Common myeloid progenitor, CD34-positive (primary cell): Measurements from ENCODE around the gene CYP2A13.

Experiments
- CTCF ChIA-PET: fragments of 350-600 bp; sonication (Branson Sonifier 250); formaldehyde crosslinking; loops from one replicate; lab custom pipeline; 2021; ENCODE audit warnings: antibody characterized with exemption; lab: Charles Lee
- POLR2A ChIA-PET: fragments of 350-600 bp; sonication (Branson Sonifier 250); formaldehyde crosslinking; loops from one replicate; lab custom pipeline; 2021; ENCODE audit warnings: antibody characterized with exemption; lab: Charles Lee
- DNase-seq, 3 donors: peaks; one replicate each; pipeline versions ENCODE4 v3.0.0 to v3.0.0-alpha.2; 2013
- H3K27ac ChIP-seq, 2 experiments: 1 replicate in 1 of 2; 2 replicates in 1 of 2; pipeline ENCODE4 v1.7.0; 2013; ENCODE audit warnings: inconsistent platforms in 2 of 2, low read length in 2 of 2, mild to moderate bottlenecking in 2 of 2, low read depth in 1 of 2, moderate library complexity in 1 of 2; ENCODE audit not compliant: severe bottlenecking in 2 of 2, insufficient read depth in 1 of 2, poor library complexity in 1 of 2
- H3K27me3 ChIP-seq, 5 experiments: replicated peaks in 2 of 5; 1 replicate in 3 of 5; 2 replicates in 2 of 5; pipeline versions ENCODE4 v1.6.1 to v1.7.0; 2013; ENCODE audit warnings: low read length in 4 of 5, mild to moderate bottlenecking in 2 of 5, moderate library complexity in 2 of 5, inconsistent platforms in 1 of 5; ENCODE audit not compliant: insufficient read depth in 5 of 5, control insufficient read depth in 4 of 5
- H3K36me3 ChIP-seq, 4 experiments: 1 replicate in 2 of 4; 2 replicates in 2 of 4; pipeline versions ENCODE4 v1.6.1 to v1.7.0; 2013; ENCODE audit warnings: low read length in 3 of 4, control low read depth in 1 of 4, mild to moderate bottlenecking in 1 of 4; ENCODE audit not compliant: control insufficient read depth in 4 of 4, insufficient read depth in 4 of 4
- H3K4me1 ChIP-seq, 4 experiments: 1 replicate in 3 of 4; 2 replicates in 1 of 4; pipeline versions ENCODE4 v1.6.1 to v1.7.1; 2013; ENCODE audit warnings: low read length in 3 of 4, mild to moderate bottlenecking in 3 of 4, control low read depth in 1 of 4, inconsistent platforms in 1 of 4, moderate library complexity in 1 of 4; ENCODE audit not compliant: control insufficient read depth in 4 of 4, insufficient read depth in 4 of 4; ENCODE audit errors: control extremely low read depth in 1 of 4
- H3K4me3 ChIP-seq, 7 experiments: 1 replicate in 4 of 7; 2 replicates in 3 of 7; pipeline versions ENCODE4 v1.5.1 to v1.7.0; 2013; ENCODE audit warnings: mild to moderate bottlenecking in 7 of 7, low read length in 6 of 7, moderate library complexity in 6 of 7, inconsistent platforms in 2 of 7, low read depth in 2 of 7, control low read depth in 1 of 7; ENCODE audit not compliant: insufficient read depth in 4 of 7, control insufficient read depth in 1 of 7; ENCODE audit errors: extremely low read depth in 1 of 7
- H3K9me3 ChIP-seq, 5 experiments: 1 replicate in 4 of 5; 2 replicates in 1 of 5; pipeline versions ENCODE4 v1.6.1 to v1.7.1; 2013; ENCODE audit warnings: low read length in 4 of 5, mild to moderate bottlenecking in 2 of 5, inconsistent platforms in 1 of 5, low read depth in 1 of 5, moderate library complexity in 1 of 5; ENCODE audit not compliant: control insufficient read depth in 4 of 5, insufficient read depth in 2 of 5; ENCODE audit errors: control extremely low read depth in 1 of 5
- WGBS: methylation state at CpG from one replicate; pipeline ENCODE4 v1.1.5; 2013; ENCODE audit not compliant: insufficient coverage; 5-methylcytosine and 5-hydroxymethylcytosine counted together

The CYP2A13 gene

DNA sequence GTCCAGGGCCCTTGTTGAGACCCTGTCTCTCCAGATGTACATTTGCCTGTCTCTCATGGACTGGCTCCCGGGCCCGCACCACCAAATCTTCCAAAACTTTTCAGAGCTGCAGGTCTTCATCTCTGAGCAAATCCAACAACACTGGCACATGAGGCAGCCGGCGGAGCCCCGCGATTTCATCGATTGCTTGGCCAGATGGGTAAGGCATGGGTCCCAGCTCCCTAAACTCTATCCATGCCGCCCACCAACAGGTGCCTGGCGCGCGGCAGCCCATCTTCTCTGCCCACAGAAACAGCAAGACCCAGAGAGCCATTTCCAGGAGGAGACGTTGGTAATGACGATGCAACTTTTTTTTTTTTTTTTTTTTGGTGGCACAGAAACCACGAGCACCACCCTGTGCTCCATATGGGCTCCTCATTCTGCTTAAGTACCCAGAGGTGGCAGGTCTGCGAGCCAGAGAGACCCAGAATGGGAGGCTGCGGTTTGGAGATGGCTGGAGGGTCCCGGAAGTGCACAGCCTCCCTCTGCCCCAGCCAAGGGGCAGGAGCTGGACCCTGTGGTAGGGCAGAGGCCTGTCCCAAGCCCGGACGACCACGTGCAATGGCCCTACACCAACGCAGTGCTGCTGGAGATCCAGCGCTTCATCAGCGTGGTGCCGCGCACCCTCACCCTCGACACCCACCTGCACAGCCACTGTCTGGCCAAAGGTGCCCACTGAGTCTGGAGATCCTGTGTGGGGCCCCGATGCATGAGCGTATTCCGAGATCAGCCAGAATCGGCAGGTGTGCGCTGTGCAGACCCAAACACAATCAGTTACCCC lies 48.6 kb downstream of the CYP2A13 start:
- Histone ChIP-seq H3K27ac (no peak overlapping the region), H3K4me3 (peak overlapping the region in 1 of 7 experiments; percentile 72), H3K4me1 (peaks cover 0 to 16% (median 13%) of the 10 kb centered on the region in 4 experiments), H3K27me3 (peaks cover 0 to 2% (median 0%) of the 10 kb centered on the region in 5 experiments), H3K9me3 (no peaks in the 10 kb centered on the region), H3K36me3 (no peaks in the 10 kb centered on the region)
- WGBS = 94% methylated on average over 21 of the region's 31 CpGs
- ChIA-PET CTCF (interaction anchor here (1.1 to 1.9 kb wide), 2 partner anchors 10 to 17 kb away, joined by 3 to 5 read pairs; no protein-coding TSS in a partner anchor), POLR2A (interaction anchor here (0.6 kb wide), 1 partner anchor 558 kb away, joined by 3 read pairs; no protein-coding TSS in a partner anchor)
- DNase-seq = peak; percentile 22 to 66 (median 62)

DNA sequence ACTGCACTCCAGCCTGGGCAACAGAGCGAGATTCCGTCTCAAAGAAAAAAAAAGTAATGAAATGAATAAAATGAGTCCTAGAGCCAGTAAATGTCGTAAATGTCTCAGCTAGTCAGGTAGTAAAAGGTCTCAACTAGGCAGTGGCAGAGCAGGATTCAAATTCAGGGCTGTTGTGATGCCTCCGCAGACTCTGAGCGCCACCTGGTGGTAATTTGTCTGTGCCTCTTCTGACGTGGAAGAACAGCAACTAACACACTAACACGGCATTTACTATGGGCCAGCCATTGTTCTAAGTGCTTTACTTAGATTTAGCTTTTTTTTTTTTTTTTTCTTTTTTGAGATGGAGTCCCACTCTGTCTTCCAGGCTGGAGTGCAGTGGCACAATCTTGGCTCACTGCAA lies 56.2 kb downstream of the CYP2A13 start:
- Histone ChIP-seq H3K4me1 (no peaks in the 10 kb centered on the region), H3K9me3 (no peaks in the 10 kb centered on the region), H3K27me3 (peaks cover 0 to 3% (median 0%) of the 10 kb centered on the region in 5 experiments), H3K27ac (no peak overlapping the region), H3K4me3 (no peak overlapping the region), H3K36me3 (no peaks in the 10 kb centered on the region)
- POLR2A ChIA-PET = interaction anchor here (0.6 kb wide), 1 partner anchor 17 kb away, joined by 3 read pairs; no protein-coding TSS in a partner anchor
- CTCF ChIA-PET = interaction anchor here (0.6 to 1.8 kb wide), 8 partner anchors 10 to 609 kb away, joined by 3 to 8 read pairs (median 4); no protein-coding TSS in a partner anchor
- peak; percentile 88 to 94 (median 92) for DNase-seq
- 67% methylated on average over 3 of the region's 7 CpGs for WGBS
